Activated T-cell treated with anti-CD3 and anti-CD28 coated beads, Interleukin-2, amount 50 U/mL, for 4 hours (primary cell): Measurements from ENCODE around the gene REX1BD. TPM values are rescaled to one million over a fixed set of nuclear protein-coding genes. Genes with fewer than 3 reads are reported as not detected.
"Not testable (repeated sequence)": the region's sequence is repeated elsewhere in the genome, so short reads cannot be mapped to it uniquely, and the experiment has no call there.

ENCODE experiments used
- ATAC-seq, 2 donors: fragments of 200-7000 bp; cut with Tn5 transposase; one replicate each; pipeline ENCODE4 v1.10.0; 2021
- DNase-seq: peaks from one replicate; pipeline ENCODE4 v3.0.0-alpha.2; 2020
- H3K27me3 Mint-ChIP-seq: one replicate; pipeline ENCODE4 v1.8.0; 2021; ENCODE audit warnings: low read depth, mixed read lengths
- H3K36me3 Mint-ChIP-seq: one replicate; pipeline ENCODE4 v1.8.0; 2022; ENCODE audit warnings: mixed read lengths; ENCODE audit not compliant: insufficient read depth
- H3K4me1 Mint-ChIP-seq: one replicate; pipeline ENCODE4 v1.8.0; 2021; ENCODE audit warnings: low read depth, mixed read lengths
- H3K4me3 Mint-ChIP-seq: one replicate; pipeline ENCODE4 v1.8.0; 2021; ENCODE audit warnings: mild to moderate bottlenecking, moderate library complexity, mixed read lengths
- H3K9me3 Mint-ChIP-seq: one replicate; pipeline ENCODE4 v1.8.0; 2021; ENCODE audit warnings: mixed read lengths
- total RNA-seq, 3 donors: library from RNA; stranded (reverse); gene quantifications; one replicate each; pipeline ENCODE4 v1.2.1, GENCODE V29; 2021

The REX1BD gene
- total RNA-seq, 3 donors from 2014 or later, result 99.7 to 139 (median 119) TPM

GRCh38 chr19:18591735-18592385 is 3.3 kb downstream of the REX1BD start:
- H3K9me3 Mint-ChIP-seq, result no peaks in the 10 kb centered on the region
- H3K27me3 Mint-ChIP-seq, result no peaks in the 10 kb centered on the region
- no peak for DNase-seq
- no peak overlapping the region for H3K4me3 Mint-ChIP-seq
- ATAC-seq, result no peak
- H3K36me3 Mint-ChIP-seq, result peaks cover 11% of the 10 kb centered on the region
- peaks cover 36% of the 10 kb centered on the region for H3K4me1 Mint-ChIP-seq

GRCh38 chr19:18592732-18593131 is 4.1 kb downstream of the REX1BD start:
- not testable (repeated sequence) for DNase-seq, H3K4me3 Mint-ChIP-seq, H3K9me3 Mint-ChIP-seq, H3K27me3 Mint-ChIP-seq, ATAC-seq
- Mint-ChIP-seq H3K4me1 (peaks cover 34% of the 10 kb centered on the region), H3K36me3 (peaks cover 11% of the 10 kb centered on the region)

DNA sequence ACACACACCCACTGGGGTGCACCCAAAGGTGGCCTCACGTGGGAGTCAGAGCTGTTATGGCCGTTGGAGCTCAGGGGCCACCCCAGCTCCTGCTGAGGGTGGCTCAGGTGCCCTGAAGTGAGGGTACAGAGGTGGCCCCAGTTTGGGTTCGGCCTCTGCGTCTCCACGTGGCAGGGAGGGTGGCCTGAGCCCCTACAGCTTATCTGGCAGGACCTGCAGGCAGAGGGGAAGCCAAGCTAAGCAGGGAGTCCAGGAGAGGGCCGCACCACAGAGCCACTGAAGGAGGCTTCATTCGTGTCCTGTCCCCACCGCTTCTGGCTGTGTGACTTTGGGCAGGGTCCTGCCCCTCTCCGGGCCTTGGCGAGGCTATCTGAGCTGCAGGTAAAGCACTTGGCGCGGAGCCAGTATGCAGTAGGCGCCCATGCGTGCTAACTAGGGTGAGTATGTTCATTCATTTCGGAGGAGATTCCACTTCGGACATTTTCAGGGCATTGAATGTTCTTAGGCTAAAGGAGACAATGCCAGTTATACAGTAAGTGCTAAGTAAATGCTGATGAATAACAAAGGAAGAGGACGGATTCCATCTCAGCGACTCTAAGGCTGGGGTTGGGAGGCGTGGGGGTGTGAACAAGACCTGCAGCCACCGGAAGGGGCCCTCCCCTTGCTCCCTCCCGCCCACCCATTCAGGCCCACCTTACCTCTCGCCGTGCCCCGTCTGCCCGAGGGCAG is 4.9 kb downstream of the REX1BD start:
- Mint-ChIP-seq H3K4me3 (peak overlapping the region; percentile 62), H3K9me3 (no peaks in the 10 kb centered on the region), H3K36me3 (peaks cover 11% of the 10 kb centered on the region), H3K4me1 (peaks cover 27% of the 10 kb centered on the region), H3K27me3 (peaks cover 2% of the 10 kb centered on the region)
- no peak for ATAC-seq
- no peak for DNase-seq

DNA sequence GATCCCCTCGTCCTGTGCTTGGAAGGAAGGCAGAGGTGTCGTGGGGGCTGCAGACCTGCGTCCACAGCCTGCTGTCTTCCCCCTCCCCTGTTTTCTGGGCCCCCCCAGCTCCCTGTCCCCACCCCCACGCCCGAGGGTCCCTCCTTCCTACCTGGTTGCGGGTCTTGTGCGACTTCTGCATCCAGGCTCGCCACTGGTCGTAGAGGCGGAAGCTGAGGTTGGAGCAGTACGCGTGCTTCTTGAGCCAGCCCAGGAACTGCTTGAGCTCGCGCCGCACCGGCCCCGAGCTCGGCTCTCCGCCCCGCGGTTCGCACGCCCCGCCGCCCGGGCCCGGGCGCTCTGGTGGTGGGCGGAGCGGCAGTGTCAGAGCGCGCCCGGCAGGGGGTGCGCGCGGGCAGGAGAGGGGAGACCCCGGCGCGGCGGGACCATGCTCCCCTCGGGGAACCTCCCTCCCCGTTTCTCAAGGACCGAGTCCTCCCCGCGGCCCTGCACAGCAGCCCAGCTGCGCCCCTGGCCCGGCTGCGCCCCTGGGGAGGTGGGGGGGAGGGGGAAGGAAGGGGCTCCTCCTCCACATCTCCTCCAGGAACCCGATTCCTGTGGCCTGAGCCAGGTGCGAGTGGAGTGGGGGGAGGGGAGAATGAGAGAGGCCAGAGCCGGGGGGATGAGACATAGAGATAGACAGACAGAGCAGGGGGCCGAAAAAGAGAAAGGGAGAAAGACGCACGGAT is 5.7 kb downstream of the REX1BD start:
- Mint-ChIP-seq H3K4me3 (peak overlapping the region; percentile 78), H3K27me3 (peaks cover 10% of the 10 kb centered on the region), H3K36me3 (peaks cover 11% of the 10 kb centered on the region), H3K4me1 (peaks cover 27% of the 10 kb centered on the region), H3K9me3 (no peaks in the 10 kb centered on the region)
- DNase-seq, result peak; percentile 75
- peak; percentile 79 to 83 for ATAC-seq

GRCh38 chr19:18594824-18595373 is 6.3 kb downstream of the REX1BD start:
- no peak for DNase-seq
- Mint-ChIP-seq H3K9me3 (no peaks in the 10 kb centered on the region), H3K4me3 (peak overlapping the region; percentile 78), H3K27me3 (peaks cover 14% of the 10 kb centered on the region), H3K36me3 (peaks cover 7% of the 10 kb centered on the region), H3K4me1 (peaks cover 23% of the 10 kb centered on the region)
- peak; percentile 5 to 11 for ATAC-seq

DNA sequence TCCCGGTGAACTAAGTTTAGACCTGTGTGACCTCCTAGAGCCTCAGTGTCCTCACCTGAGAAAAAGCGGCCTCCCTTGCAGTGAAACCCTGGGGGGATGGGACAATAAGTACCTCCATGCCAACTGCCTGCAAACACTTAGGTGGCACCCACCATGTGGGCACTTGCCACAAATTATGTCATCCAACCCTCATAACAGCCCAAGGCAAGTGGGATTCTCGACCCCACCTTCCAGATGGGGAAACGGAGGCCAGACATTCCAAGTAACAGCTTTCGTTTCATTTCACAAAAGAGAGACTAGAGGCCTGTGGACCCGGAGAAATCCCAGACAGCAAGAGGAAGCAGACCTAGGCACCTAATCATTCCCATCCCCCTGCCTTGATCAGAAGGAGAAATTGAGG is 6.9 kb downstream of the REX1BD start:
- H3K27me3 Mint-ChIP-seq, result peaks cover 19% of the 10 kb centered on the region
- no peak for ATAC-seq
- H3K4me3 Mint-ChIP-seq, result peak overlapping the region; percentile 38
- H3K4me1 Mint-ChIP-seq, result peaks cover 19% of the 10 kb centered on the region
- DNase-seq, result no peak
- no peaks in the 10 kb centered on the region for H3K9me3 Mint-ChIP-seq
- peaks cover 4% of the 10 kb centered on the region for H3K36me3 Mint-ChIP-seq

DNA sequence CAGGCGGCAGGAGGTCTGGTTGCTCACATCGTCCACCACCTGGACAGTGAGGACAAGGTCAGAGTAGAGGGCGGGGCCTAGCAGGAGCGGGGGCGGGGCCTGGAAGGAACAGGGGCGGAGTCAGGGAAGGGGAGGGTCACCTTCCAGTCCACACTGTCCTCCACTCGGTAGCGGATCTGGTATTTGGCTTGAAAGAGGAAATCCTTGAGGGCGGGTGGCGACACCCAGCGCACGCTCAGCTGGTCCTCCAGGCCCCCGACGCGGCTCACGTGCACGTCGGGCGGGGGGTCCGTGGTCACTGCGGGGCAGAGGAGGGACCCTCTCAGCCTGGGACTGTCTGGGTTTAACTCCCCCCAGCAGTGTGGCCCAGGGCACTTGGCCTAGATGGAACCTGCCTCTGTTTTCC is 8.2 kb downstream of the REX1BD start:
- DNase-seq (no peak), ATAC-seq (no peak)
- Mint-ChIP-seq H3K4me1 (peaks cover 13% of the 10 kb centered on the region), H3K36me3 (no peaks in the 10 kb centered on the region), H3K27me3 (peaks cover 29% of the 10 kb centered on the region), H3K9me3 (no peaks in the 10 kb centered on the region), H3K4me3 (no peak overlapping the region)

- Mint-ChIP-seq H3K27me3 (peaks cover 39% of the 10 kb centered on the region), H3K4me3 (no peak overlapping the region), H3K9me3 (no peaks in the 10 kb centered on the region), H3K4me1 (peaks cover 15% of the 10 kb centered on the region), H3K36me3 (no peaks in the 10 kb centered on the region)
- DNase-seq (no peak), ATAC-seq (no peak)
These were observed 9.4 kb downstream of the REX1BD start for GRCh38 chr19:18597809-18598660.

- Mint-ChIP-seq H3K27me3 (peaks cover 46% of the 10 kb centered on the region), H3K36me3 (no peaks in the 10 kb centered on the region), H3K9me3 (no peaks in the 10 kb centered on the region), H3K4me3 (no peak overlapping the region), H3K4me1 (peaks cover 11% of the 10 kb centered on the region)
- DNase-seq (no peak), ATAC-seq (no peak)
These were observed 10.9 kb downstream of the REX1BD start for GRCh38 chr19:18599485-18599884.

DNA sequence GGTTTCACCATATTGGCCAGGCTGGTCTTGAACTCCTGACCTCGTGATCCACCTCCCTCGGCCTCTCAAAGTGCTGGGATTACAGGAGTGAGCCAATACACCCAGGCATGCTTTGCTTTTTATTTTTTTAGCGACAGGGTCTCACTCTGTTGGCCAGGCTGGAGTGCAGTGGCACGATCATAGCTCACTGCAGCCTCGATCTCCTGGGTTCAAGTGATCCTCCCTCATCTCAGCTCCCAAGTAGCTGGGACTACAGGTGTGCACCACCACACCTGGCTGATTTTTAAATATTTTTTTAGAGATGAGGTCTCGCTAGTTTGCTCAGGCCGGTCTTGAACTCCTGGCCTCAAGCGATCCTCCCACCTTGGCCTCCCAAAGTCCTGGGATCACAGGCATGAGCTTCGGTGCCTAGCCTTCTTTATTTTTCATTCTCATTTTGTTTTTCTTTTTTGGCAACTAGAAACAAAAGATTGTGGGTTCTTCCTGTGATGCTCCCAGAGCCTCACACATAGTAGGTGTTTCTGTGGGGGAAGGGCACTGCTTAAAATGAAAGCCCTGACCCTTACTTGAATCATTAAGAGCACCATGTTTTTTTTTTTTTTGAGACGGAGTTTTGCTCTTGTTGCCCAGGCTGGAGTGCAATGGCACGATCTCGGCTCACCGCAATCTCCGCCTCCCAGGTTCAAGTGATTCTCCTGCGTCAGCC is 12.2 kb downstream of the REX1BD start:
- H3K4me1 Mint-ChIP-seq, ATAC-seq, DNase-seq, H3K4me3 Mint-ChIP-seq, H3K9me3 Mint-ChIP-seq, H3K36me3 Mint-ChIP-seq: not testable (repeated sequence)
- peaks cover 59% of the 10 kb centered on the region for H3K27me3 Mint-ChIP-seq

- Mint-ChIP-seq H3K4me3 (no peak overlapping the region), H3K36me3 (no peaks in the 10 kb centered on the region), H3K27me3 (peaks cover 59% of the 10 kb centered on the region), H3K9me3 (no peaks in the 10 kb centered on the region), H3K4me1 (peaks cover 5% of the 10 kb centered on the region)
- ATAC-seq (no peak), DNase-seq (no peak)
These were observed 13.3 kb downstream of the REX1BD start for GRCh38 chr19:18601875-18602274.

DNA sequence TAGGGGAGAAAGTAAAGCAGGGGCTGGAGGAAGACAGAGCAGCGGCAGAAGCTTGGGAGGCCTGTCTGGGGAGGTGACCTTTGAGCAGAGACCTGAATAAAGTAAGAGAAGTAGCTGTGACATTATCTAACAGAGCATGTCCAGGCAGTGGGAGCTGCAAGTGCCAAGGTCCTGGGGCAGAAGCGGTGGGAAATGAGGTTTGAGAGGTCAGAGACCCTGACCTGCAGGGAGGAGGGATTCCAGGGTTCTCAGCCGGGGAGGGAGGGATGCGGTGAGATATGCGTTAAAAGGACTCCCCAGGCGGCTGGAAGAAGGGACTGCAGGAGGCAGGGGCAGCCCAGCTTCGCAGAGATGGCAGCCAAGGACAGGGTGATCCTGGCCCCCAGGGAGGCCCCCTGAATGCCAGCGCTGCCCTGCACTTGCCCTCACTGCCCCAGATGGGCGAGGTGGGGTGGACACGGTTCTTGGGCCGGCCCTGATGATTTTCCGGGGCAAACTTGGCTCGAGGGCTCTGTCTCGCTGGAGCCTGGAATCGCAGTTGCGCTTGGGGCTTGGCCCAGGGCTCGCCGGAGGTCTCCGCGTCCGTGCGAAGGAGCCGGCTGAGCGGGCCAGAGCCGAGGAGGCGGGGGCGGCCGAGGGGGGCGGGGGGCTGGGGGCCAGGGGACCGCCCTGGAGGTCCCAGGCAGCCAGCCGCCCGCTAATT is 14.8 kb downstream of the REX1BD start:
- Mint-ChIP-seq H3K4me3 (no peak overlapping the region), H3K27me3 (peaks cover 73% of the 10 kb centered on the region), H3K4me1 (peaks cover 9% of the 10 kb centered on the region), H3K9me3 (no peaks in the 10 kb centered on the region), H3K36me3 (no peaks in the 10 kb centered on the region)
- DNase-seq (no peak), ATAC-seq (peak; percentile 67 to 70)
